Mesodermal cell (in vitro differentiated cells): ENCODE measurements around the gene VDAC1.

Source experiments
- H3K27ac ChIP-seq: 2 replicates; pipeline ENCODE4 v1.7.0; 2013; ENCODE audit warnings: mild to moderate bottlenecking, low read depth, low read length, moderate library complexity; ENCODE audit not compliant: severe bottlenecking
- H3K36me3 ChIP-seq: 2 replicates; pipeline ENCODE4 v1.7.1; 2013; ENCODE audit warnings: mild to moderate bottlenecking, low read length, moderate library complexity; ENCODE audit not compliant: control insufficient read depth, insufficient read depth
- H3K4me1 ChIP-seq: one replicate; pipeline ENCODE4 v1.7.1; 2013; ENCODE audit warnings: mild to moderate bottlenecking, low read length; ENCODE audit not compliant: insufficient read depth, control insufficient read depth, poor library complexity, severe bottlenecking
- H3K4me3 ChIP-seq: 2 replicates; pipeline ENCODE4 v1.7.0; 2013; ENCODE audit warnings: low read length, control low read depth, mild to moderate bottlenecking; ENCODE audit not compliant: insufficient read depth, poor library complexity, severe bottlenecking; ENCODE audit errors: extremely low read depth
- H3K9me3 ChIP-seq: 2 replicates; pipeline ENCODE4 v1.7.1; 2013; ENCODE audit warnings: mild to moderate bottlenecking, low read length, moderate library complexity; ENCODE audit not compliant: control insufficient read depth
- WGBS, 2 experiments: methylation state at CpG; one replicate each; pipeline ENCODE4 v1.1.5; 2013; ENCODE audit warnings: missing lambda C conversion rate in 2 of 2; ENCODE audit not compliant: insufficient coverage in 2 of 2; 5-methylcytosine and 5-hydroxymethylcytosine counted together

Gene VDAC1

DNA sequence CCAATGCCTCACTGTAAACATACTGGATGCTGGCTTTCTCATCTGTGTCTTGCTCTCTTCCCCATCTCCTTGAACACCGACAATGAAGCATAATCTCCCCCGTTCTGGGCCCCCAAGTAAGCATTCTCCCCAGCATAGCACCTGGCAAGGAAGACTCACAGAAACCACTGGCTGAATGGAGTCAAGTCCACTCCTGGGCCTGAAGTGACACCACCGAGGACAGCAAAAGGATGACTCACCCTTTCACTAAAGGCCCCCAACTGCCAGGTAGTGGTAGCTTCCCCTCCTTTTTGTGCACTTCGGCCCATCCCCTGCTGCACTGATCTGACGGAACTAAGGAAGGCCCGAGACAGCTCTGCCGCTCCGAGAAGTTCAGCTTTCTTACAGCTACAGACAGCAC, 9.4 kb downstream of the VDAC1 start:
- Histone ChIP-seq H3K36me3 (peaks cover 46% of the 10 kb centered on the region), H3K4me3 (no peak overlapping the region), H3K27ac (no peak overlapping the region), H3K4me1 (peaks cover 33% of the 10 kb centered on the region), H3K9me3 (no peaks in the 10 kb centered on the region)
- WGBS, 2 experiments: 60 to 68% methylated on average over 6 to 8 of the region's 8 CpGs

DNA sequence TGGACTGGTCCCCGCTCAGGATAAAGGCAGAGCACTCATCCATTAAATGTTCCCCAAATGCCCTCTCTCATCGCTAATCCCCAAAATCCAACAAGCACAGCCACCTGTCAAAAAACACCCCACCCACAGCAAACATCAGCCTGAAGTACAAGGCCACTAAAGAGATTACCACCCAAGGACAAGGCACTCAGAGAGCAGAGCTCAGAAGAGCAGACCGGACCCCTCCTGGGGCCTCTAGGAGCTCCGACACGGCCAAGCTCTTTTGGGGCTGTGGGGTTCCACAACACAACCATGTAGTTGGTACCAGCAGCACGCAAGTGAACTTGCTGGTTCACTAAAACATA, 9.8 kb downstream of the VDAC1 start:
- Histone ChIP-seq H3K9me3 (no peaks in the 10 kb centered on the region), H3K27ac (no peak overlapping the region), H3K4me3 (no peak overlapping the region), H3K36me3 (peaks cover 47% of the 10 kb centered on the region), H3K4me1 (peaks cover 30% of the 10 kb centered on the region)
- WGBS, 2 experiments: 93 to 96% methylated on average over 5 of the region's 6 CpGs

DNA sequence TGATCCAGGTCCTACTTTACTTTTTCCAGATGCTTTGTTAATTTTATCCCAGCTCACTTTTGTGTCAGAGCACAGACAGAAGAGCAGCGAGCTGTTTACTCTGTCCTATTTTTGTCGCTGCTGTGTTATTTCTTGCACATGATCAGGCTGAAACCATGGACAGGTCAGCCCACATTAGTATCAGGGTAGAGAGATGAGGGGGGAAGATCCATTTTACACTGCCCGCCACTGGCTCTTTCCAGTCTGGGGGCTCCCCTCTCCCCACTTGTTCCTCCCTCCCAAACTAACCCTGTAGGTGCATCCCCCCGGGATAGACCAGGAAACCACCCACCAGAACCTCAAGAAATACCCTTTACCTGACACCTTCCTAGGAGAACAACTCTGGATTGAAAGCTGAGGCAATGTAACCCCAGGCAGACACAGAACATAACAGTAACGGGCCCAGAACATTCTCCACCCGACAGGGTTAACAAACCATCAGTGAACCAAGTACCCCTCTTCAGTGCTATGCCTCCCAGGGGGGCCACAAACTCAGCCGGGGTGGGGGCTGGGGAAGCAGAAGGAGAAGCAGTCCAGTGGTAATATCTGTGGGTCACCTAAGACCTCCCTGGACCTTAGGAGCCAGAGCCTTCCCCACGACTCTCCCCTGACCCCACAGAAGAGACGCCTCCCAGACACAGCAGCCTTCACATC, 10.3 kb downstream of the VDAC1 start:
- Histone ChIP-seq H3K4me3 (no peak overlapping the region), H3K9me3 (no peaks in the 10 kb centered on the region), H3K36me3 (peaks cover 45% of the 10 kb centered on the region), H3K4me1 (peaks cover 30% of the 10 kb centered on the region), H3K27ac (peak overlapping the region; percentile 29)
- WGBS, 2 experiments: 90 to 93% methylated on average over 3 to 4 of the region's 9 CpGs

DNA sequence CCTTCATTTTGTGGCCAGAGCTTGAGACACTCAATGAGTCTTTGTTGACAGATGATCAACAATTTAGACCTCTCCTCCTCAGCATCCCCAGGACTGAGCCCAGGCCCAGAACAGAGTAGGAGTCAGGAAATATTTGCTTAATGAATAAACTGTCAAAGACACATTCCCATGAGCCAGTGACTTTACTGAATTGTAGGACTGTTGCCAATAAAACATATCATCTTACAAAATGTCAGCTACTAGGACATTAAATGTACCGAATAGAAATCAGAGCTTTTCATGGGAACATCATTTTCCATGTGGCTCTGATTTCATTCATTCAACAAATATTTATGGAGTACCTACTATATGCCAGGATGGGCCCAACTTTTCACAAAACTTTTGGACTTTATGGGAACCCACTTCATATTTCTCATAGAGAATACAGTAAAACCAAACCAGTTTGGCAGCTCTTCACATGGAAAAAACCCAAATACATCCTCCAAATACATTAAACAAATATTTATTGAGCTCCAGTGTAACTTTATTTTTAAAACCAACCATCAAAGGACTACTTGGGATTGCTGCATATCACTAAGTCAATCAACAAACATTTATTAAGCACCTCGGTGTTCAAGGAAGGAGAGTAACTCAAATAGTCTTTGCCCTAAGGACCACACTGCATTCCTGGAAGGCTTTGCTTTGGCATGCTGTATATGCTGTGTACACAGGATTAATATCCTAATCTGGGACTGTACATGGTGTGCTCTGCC, 11.4 kb downstream of the VDAC1 start:
- peaks cover 30% of the 10 kb centered on the region for H3K4me1 ChIP-seq
- no peak overlapping the region for H3K4me3 ChIP-seq
- no peaks in the 10 kb centered on the region for H3K9me3 ChIP-seq
- peaks cover 44% of the 10 kb centered on the region for H3K36me3 ChIP-seq
- 100% methylated on average over 1 of the region's 2 CpGs; no CpG with 5 or more reads in 1 of the 2 experiments for WGBS, 2 experiments
- H3K27ac ChIP-seq: no peak overlapping the region

DNA sequence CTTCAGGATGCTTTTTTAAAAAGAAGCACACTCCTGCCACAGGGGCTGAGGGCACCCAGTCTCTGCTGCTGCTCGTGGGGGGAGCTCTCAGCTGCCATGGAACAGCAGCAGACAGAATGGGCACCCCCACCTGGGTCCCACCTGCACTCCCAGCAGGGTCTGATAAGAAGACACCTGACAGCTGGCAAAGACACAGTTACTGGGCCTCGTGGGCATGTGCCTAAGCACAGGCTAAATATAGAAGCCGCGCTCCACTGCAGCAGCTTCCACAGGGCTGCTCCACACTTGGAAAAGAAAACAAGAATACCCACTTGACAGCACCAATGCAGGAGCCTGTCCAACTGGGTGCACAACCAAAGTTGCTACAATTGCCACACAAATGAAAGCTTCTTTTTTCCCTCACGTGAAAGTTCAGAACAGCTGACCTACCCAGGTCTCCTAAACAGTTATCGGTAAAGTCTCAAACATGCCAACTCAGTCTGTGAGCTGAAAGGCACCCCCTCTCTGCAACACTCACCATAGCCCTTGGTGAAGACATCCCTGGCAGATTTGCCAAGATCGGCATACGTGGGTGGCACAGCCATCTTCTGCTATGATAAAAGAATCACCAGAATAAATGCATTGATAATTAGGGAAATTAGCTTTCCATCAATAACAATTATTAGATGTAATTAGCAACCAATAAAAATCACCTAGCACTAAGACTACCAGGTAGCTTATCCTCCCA, 12.2 kb downstream of the VDAC1 start:
- H3K4me1 ChIP-seq: peaks cover 30% of the 10 kb centered on the region
- H3K36me3 ChIP-seq: peaks cover 52% of the 10 kb centered on the region
- 94 to 98% methylated on average over 6 of the region's 8 CpGs for WGBS, 2 experiments
- no peak overlapping the region for H3K27ac ChIP-seq
- H3K4me3 ChIP-seq: no peak overlapping the region
- H3K9me3 ChIP-seq: no peaks in the 10 kb centered on the region

DNA sequence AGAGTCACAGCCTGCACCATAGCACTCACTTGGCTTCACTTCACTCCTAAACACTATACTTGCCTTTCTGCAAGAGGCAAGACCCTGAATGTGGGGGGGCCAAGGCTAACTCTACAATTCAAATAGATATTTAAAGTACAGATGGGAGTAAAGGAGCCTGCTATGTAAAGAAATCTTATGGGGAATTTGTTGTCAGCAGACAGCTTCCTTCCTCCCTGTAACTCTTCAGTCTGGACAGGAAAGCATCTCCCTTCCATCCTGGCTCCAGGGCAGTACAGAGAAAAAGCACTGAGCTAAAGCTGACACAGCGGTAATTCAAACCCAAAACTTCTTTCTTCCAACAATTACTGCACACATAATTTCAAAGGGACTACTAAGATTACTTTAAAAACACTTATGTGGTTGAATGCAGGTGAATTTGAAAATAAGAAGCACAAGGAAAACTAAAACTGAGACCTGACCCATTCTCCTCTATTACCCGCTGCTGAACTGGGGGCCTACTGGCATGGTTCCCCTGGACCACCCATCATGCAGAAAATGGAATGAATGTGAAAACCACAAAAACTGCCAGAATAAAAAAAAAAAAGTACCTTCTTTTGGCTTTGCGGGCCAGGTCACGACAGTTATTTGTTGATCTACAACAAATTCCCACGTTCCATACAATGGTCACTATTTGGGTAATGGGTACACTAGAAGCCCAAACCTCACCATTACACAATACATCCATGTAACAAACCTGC, 13.4 kb downstream of the VDAC1 start:
- H3K36me3 ChIP-seq: peaks cover 65% of the 10 kb centered on the region
- H3K4me3 ChIP-seq: no peak overlapping the region
- peaks cover 27% of the 10 kb centered on the region for H3K4me1 ChIP-seq
- whole genome bisulfite sequencing, 2 experiments: 90% methylated on average over 2 to 5 of the region's 5 CpGs
- H3K9me3 ChIP-seq: no peaks in the 10 kb centered on the region
- no peak overlapping the region for H3K27ac ChIP-seq

DNA sequence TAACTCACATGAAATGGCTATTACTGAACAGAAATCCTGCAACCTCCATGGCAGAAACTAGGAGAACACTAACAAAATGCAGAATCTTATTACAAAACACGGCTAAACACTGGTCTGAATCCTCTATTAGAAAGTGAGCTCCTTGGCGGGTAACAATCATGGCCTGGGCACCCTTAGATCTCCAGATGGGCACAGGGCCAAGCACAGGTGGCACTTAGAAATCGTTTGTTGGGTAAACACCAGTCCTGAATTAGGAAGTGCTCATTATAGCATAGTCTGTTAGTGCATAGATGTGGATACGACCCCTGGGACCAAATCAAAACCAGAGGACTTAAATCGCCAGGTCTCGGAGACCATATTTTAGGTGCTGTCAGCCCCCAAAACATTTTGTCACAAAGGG, 14.4 kb downstream of the VDAC1 start:
- Histone ChIP-seq H3K36me3 (peaks cover 71% of the 10 kb centered on the region), H3K4me3 (no peak overlapping the region), H3K4me1 (peaks cover 17% of the 10 kb centered on the region), H3K27ac (no peak overlapping the region), H3K9me3 (no peaks in the 10 kb centered on the region)
- 95 to 99% methylated on average over 4 to 5 of the region's 6 CpGs for WGBS, 2 experiments

DNA sequence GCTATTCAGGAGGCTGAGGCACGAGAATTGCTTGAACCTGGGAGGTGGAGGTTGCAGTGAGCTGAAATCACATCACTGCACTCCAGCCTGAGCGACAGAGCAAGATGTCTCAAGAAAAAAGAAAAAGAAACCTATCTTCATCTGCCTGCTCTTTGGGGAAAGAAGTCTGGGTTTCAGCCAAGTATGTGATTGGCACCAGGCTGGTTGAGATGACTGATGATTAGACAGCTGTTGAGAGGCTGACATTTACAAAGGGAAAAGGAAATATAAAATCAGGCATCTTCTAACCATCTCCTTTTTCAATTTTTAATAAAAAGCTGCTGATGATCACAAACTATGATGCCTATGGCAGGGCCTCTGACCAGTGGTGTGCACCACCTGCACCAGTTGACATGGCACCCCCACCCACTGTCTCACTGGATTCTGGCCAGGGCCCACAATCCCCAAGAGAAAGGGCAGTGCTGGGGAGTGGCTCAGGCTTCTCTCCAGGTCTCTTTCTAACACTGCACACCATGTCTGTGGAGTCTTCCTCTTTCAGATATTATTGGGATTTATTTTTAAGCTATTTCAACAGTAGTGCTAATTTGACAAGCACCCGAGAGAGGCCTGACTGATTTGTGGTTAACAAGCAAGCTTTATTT, 19.1 kb downstream of the VDAC1 start:
- H3K4me1 ChIP-seq: no peaks in the 10 kb centered on the region
- no peaks in the 10 kb centered on the region for H3K9me3 ChIP-seq
- no peak overlapping the region for H3K27ac ChIP-seq
- peaks cover 94% of the 10 kb centered on the region for H3K36me3 ChIP-seq
- 81 to 88% methylated on average over 1 to 3 of the region's 3 CpGs for whole genome bisulfite sequencing, 2 experiments
- H3K4me3 ChIP-seq: no peak overlapping the region

DNA sequence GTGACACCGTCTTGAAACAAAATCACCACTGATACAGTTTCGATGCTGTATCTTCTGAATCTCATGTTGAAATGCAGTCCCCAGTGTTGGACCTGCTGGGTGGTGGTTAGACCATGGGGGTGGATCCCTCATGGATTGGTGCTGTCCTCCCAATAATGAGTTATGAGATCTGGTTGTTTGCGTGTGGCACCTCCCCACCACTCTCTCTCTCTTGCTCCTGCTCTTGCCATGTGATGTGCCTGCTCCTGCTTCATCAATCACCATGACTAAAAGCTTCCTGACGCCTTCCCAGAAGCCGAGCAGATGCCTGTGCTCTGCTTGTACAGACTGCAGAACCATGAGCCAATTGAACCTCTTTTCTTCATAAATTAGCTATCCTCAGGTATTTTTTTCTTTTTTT, 21.1 kb downstream of the VDAC1 start:
- no peaks in the 10 kb centered on the region for H3K4me1 ChIP-seq
- 95 to 96% methylated on average over 4 to 5 of the region's 5 CpGs for WGBS, 2 experiments
- H3K36me3 ChIP-seq: peaks cover 95% of the 10 kb centered on the region
- H3K9me3 ChIP-seq: no peaks in the 10 kb centered on the region
- no peak overlapping the region for H3K4me3 ChIP-seq
- H3K27ac ChIP-seq: no peak overlapping the region

DNA sequence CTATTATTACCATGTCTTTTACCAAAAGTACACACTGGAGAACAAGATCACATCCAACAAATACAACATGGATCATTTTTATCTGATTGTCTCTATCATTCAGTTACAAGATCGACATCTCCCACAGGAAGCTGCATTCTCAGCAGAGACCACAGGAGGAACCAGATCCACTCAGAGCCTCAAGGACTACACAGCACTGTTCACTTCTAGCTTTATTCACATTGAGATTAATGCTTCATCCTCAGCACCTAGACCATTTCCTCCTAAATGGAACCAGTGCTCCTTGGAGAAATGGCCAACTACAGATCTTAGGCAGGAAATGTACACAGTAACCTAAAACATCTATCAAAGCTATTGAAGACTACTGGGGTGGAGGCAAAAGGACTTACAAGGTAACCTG, 23.1 kb downstream of the VDAC1 start:
- Histone ChIP-seq H3K36me3 (peaks cover 95% of the 10 kb centered on the region), H3K4me1 (peaks cover 10% of the 10 kb centered on the region), H3K4me3 (no peak overlapping the region), H3K27ac (no peak overlapping the region), H3K9me3 (no peaks in the 10 kb centered on the region)
- WGBS, 2 experiments: 89 to 91% methylated on average over 1 of the region's 1 CpG
